Left forelimb (tissue), 1 donor: ENCODE data around the gene TROAP.
"Not testable (repeated sequence)": the region's sequence is repeated elsewhere in the genome, so short reads cannot be mapped to it uniquely, and the experiment has no call there.

Source experiments
- DNase-seq: peaks from one replicate; pipeline ENCODE4 v3.0.0-alpha.2; 2018; ENCODE audit warnings: low spot score

Gene TROAP, protein sequence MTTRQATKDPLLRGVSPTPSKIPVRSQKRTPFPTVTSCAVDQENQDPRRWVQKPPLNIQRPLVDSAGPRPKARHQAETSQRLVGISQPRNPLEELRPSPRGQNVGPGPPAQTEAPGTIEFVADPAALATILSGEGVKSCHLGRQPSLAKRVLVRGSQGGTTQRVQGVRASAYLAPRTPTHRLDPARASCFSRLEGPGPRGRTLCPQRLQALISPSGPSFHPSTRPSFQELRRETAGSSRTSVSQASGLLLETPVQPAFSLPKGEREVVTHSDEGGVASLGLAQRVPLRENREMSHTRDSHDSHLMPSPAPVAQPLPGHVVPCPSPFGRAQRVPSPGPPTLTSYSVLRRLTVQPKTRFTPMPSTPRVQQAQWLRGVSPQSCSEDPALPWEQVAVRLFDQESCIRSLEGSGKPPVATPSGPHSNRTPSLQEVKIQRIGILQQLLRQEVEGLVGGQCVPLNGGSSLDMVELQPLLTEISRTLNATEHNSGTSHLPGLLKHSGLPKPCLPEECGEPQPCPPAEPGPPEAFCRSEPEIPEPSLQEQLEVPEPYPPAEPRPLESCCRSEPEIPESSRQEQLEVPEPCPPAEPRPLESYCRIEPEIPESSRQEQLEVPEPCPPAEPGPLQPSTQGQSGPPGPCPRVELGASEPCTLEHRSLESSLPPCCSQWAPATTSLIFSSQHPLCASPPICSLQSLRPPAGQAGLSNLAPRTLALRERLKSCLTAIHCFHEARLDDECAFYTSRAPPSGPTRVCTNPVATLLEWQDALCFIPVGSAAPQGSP

DNA sequence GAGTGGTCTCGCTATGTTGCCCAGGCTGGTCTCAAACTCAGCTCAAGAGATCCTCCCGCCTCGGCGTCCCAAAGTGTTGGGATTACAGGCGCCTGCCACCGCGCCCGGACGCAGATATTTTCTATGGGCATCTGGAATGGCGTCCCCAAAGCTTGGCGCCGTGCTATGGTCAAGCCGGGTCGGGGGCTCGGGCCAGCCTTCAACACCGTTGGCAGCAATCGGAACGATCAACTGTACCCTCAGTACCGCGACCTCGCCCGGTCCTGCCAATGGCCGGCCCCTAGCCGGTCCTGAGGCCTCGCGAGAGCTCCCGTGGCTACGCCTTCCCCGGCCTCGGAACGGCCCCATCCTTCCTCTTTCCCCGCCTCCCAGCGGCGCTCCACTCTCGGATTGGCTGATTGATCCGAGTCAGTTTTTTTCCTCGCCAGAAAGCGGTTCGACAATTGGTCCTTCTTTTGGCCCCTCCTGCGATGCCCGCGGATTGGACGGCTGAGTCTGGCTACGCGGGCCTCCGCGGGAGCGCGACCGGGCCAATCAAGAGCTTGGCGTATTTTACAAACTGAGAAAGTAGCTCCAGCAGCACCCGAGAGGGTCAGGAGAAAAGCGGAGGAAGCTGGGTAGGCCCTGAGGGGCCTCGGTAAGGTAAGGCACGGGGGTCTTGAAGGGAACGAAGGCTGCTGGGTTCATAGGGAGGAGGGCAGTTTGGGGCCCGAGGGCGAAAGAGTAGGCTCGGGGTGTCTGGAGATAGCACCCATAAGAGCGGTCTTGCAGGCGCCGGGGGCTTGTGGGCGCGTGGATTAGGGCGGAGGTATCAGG, at the start of gene TROAP:
Gene TROAP, plus strand, starts transcription at position 548 of the 816 bp plus-strand sequence. CDS start 354 bp downstream, outside the sequence.
- DNase-seq: peak; percentile 98

DNA sequence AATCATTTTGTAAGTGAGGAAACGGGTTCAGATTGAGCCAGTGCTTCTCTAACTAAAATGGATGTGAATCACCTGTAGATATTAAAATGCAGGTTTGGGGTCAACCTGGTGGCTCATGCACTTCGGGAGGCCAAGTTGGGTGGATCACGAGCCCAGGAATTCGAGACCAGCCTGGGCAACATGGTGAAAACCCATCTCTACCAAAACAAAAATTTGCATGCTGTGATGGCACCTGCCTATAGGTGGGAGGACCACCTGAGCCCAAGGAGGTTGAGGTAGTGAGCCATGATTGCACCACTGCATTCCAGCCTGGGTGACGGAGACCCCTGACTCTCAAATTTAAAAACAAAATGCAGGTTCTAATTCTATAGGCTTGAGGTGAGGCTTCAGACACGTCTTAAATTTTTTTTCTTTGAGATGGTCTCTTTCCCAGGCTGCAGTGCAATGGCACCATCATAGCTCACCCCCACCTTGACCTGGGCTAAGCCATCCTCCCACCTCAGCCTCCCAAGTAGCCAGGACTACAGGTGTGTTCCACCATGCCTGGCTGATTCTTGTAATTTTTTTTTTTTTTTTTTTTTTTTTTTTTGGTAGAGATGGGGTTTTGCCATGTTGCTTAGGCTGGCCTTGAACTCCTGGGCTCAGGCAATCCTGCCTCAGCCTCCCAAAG, 49.2 kb upstream of the TROAP start:
- no peak for DNase-seq

DNA sequence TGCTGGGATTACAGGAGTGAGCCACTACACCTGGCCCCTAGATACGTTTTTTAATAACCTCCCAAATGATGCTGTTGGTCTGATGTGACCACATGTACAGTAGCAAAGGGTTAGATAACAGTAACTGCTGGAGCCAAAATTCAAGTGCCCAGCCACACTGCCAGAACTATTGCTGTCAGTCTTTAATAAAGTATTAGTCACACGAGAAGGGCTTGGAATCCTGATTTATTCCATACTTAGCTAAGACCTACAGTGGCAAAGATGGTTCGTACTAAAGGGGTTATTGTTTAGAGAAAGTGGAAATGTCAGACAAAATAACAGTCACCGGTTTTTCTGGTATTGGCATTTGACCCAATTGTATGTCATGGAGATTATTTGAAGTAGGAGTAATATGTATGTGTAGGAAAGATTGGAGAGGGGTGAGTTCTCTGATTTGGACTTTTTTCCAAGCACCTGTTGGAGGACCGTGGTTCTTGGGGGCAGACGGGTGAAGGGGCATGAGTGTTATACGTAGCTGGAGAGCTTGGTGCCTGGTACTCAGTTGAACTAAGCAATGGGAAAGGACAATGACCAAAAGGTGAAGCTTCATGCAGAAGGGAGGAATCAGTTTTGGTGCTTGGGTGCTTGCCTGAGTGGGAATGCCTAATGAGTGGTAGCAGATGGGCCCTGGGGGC, 48.5 kb upstream of the TROAP start:
- DNase-seq: no peak

- no peak for DNase-seq
These were observed 46.5 kb upstream of the TROAP start for GRCh38 chr12:49276304-49277290.

DNA sequence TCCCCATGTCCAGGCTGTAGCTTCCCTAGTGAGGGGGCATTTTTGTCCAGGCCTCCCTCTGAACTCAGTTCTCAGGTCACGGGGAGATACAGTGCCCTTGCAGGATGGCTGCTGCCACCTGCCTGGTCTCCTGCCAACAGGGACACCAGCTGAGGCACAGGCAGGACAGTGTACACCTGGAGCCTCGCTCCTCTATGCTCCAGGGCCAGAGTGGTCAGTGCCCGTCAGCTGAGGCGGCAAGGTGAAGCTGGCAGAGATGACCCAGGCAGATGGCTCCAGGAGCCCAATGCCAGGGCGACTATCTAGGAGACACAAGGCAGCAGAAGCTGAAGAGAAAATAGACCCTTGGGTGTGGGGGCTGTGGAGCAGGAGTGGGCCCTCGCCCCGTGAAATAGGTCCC, 45.6 kb upstream of the TROAP start:
- DNase-seq: no peak

- no peak for DNase-seq
These were observed 43.3 kb upstream of the TROAP start for GRCh38 chr12:49279706-49280159.

GRCh38 chr12:49280545-49280944, 42.5 kb upstream of the TROAP start:
- DNase-seq: not testable (repeated sequence)

DNA sequence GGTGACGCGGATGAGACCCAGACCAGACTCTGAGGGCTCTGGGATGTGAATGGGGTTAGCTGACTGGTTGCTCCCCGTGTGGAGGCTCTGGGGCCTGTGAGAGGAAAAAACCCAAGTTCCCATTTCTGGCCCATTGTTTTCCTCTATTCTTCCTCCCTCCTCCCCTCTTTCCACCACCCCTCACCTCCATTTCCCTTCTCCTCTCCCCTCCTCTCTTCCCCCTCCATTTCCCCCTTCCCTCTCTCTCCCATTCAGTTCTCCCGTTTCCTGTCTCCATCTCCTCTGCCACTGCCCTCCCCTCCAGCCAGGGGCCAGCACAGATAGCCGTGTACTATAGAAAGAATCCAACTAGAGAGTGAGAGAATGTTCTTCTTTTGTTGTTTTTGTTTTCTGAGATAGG, 40.8 kb upstream of the TROAP start:
- DNase-seq: no peak

DNA sequence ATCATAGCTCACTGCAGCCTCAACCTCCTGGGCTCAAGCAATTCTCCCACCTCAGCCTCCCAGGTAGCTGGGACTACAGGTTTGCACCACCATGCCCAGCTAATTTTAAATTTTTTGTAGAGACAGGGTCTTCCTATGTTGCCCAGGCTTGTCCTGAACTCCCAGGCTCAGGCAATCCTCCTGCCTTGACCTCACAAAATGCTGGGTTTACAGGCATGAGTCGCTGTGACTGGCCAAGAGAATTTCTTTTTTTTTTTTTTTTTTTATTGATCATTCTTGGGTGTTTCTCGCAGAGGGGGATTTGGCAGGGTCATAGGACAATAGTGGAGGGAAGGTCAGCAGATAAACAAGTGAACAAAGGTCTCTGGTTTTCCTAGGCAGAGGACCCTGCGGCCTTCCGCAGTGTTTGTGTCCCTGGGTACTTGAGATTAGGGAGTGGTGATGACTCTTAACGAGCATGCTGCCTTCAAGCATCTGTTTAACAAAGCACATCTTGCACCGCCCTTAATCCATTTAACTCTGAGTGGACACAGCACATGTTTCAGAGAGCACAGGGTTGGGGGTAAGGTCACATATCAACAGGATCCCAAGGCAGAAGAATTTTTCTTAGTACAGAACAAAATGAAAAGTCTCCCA, 40.2 kb upstream of the TROAP start:
- DNase-seq: not testable (repeated sequence)

DNA sequence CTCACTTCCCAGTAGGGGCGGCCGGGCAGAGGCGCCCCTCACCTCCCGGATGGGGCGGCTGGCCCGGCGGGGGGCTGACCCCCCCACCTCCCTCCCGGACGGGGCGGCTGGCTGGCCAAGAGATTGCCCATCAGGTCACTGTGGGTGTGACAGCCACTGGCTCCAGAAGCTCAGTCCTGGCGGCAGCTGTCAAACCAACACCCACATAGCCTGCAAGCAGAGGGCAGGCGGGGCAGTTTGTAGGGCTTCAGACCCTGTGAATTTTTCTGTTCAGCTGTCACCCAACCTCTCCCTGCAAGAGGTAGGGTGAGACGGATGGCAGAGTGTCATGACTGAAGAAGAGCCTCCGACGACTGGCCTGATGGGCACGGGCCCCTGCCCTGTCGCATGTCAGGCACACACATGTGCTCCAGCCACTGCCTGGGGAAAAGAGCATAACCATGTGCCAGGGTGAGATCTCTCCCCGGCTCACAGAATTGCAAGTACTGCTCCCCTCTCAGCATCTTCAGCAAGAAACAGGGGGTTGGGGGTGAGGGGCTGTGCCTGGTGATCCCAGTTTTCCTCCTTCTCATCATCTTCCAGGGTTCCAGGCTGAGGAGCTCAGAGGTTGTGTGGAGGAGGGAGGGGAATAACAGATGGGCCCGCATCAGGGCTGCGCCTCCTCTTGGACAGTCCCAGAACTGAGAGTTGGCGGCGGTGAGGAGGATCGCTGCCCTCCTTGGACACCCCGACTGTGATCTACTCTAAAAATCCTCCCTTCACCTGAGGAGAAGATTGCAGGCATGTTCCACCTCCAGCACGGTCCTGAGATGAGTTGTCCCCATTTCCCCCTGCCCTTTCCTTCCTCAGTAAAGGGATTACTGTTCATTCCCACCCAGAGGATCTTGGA, 39.3 kb upstream of the TROAP start:
- DNase-seq: no peak

- DNase-seq: no peak
These were observed 38.4 kb upstream of the TROAP start for GRCh38 chr12:49284672-49285071.

DNA sequence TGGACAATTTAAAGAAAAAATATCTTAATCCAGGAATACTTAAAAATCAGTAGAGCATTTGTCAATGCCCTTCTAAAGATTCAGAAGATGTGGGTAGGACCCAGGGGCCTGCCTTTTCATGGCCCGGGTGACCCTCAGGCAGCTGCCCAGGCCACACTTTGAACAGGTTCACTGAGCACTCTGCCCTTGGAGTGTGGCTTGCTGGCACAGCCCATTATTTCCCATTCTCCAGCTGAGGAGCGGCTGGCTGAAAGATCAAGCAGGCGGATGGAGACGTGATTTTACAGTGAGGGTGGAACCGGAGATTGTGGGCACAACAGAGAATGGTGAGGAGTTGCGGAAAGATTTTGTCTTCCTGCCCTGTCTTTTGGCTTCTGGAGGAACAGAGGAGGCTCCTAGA, 35.2 kb upstream of the TROAP start:
- no peak for DNase-seq

- DNase-seq: no peak
These were observed 34.6 kb upstream of the TROAP start for GRCh38 chr12:49288412-49288853.

GRCh38 chr12:49288922-49289555, 34.0 kb upstream of the TROAP start:
- DNase-seq: no peak

GRCh38 chr12:49292729-49293055, 30.4 kb upstream of the TROAP start:
- DNase-seq: no peak

- peak; percentile 71 for DNase-seq
These were observed 29.7 kb upstream of the TROAP start for GRCh38 chr12:49293056-49293956.
